Stimulated activated CD4-positive, alpha-beta T cell treated with anti-CD3 and anti-CD28 coated beads, Interleukin-1b, Interleukin-23, amount 100 ng/mL, for 48 hours (primary cell): ENCODE data around the gene PPM1H.
"Not testable (repeated sequence)": the region's sequence is repeated elsewhere in the genome, so short reads cannot be mapped to it uniquely, and the experiment has no call there.

Experiments used
- DNase-seq: peaks from one replicate; pipeline ENCODE4 v3.0.0-alpha.2; 2020

Gene PPM1H

GRCh38 chr12:62934799-62935674 is at the start of gene PPM1H:
TSS of gene PPM1H (minus strand) at chr12:62935150. CDS start at chr12:62934736, 414 bp downstream.
- DNase-seq: peak; percentile 21

GRCh38 chr12:62983594-62983993 is 48.6 kb upstream of the PPM1H start:
- DNase-seq: no peak

- DNase-seq: no peak
Observed at GRCh38 chr12:62978768-62979167, 43.8 kb upstream of the PPM1H start.

- no peak for DNase-seq
Observed at GRCh38 chr12:62977883-62978282, 42.9 kb upstream of the PPM1H start.

GRCh38 chr12:62977418-62977817 is 42.5 kb upstream of the PPM1H start:
- no peak for DNase-seq

GRCh38 chr12:62976110-62976662 is 41.2 kb upstream of the PPM1H start:
- no peak for DNase-seq

GRCh38 chr12:62971769-62972525 is 37.0 kb upstream of the PPM1H start:
- DNase-seq: no peak

GRCh38 chr12:62969695-62970094 is 34.7 kb upstream of the PPM1H start:
- no peak for DNase-seq

GRCh38 chr12:62967701-62968100 is 32.8 kb upstream of the PPM1H start:
- no peak for DNase-seq

- DNase-seq: no peak
Observed at GRCh38 chr12:62966990-62967506, 32.1 kb upstream of the PPM1H start.

- peak; percentile 9 for DNase-seq
Observed at GRCh38 chr12:62966446-62966989, 31.6 kb upstream of the PPM1H start.

GRCh38 chr12:62965700-62966099 is 30.8 kb upstream of the PPM1H start:
- DNase-seq: not testable (repeated sequence)

GRCh38 chr12:62965242-62965641 is 30.3 kb upstream of the PPM1H start:
- DNase-seq: not testable (repeated sequence)

GRCh38 chr12:62963486-62964041 is 28.6 kb upstream of the PPM1H start:
- DNase-seq: no peak

- no peak for DNase-seq
Observed at GRCh38 chr12:62960324-62960723, 25.4 kb upstream of the PPM1H start.

- no peak for DNase-seq
Observed at GRCh38 chr12:62959745-62960144, 24.8 kb upstream of the PPM1H start.

- no peak for DNase-seq
Observed at GRCh38 chr12:62957233-62957953, 22.4 kb upstream of the PPM1H start.

GRCh38 chr12:62955678-62956077 is 20.7 kb upstream of the PPM1H start:
- no peak for DNase-seq

- no peak for DNase-seq
Observed at GRCh38 chr12:62950317-62950716, 15.4 kb upstream of the PPM1H start.

- DNase-seq: no peak
Observed at GRCh38 chr12:62948123-62948522, 13.2 kb upstream of the PPM1H start.

GRCh38 chr12:62947364-62947763 is 12.4 kb upstream of the PPM1H start:
- DNase-seq: no peak

- no peak for DNase-seq
Observed at GRCh38 chr12:62943779-62944395, 8.9 kb upstream of the PPM1H start.
